Hepatocyte (in vitro differentiated cells): ENCODE data around the gene NUDT11. TPM values are rescaled to one million over a fixed set of nuclear protein-coding genes. Genes with fewer than 3 reads are reported as not detected.
"Not testable (repeated sequence)": the region's sequence is repeated elsewhere in the genome, so short reads cannot be mapped to it uniquely, and the experiment has no call there.

Experiments used
- DNase-seq: peaks from one replicate; pipeline ENCODE4 v3.0.0-alpha.2; 2016; ENCODE audit warnings: low spot score
- H2AFZ ChIP-seq: fragments of 200-600 bp; sonication (generic); 2 replicates; pipeline ENCODE4 v1.6.0; 2016; ENCODE audit warnings: antibody characterized with exemption, mild to moderate bottlenecking
- H3K27ac ChIP-seq: fragments of 200-600 bp; sonication (generic); 2 replicates; pipeline ENCODE4 v1.5.1; 2016; ENCODE audit warnings: mild to moderate bottlenecking
- H3K27me3 ChIP-seq: fragments of 200-600 bp; sonication (generic); 2 replicates; pipeline ENCODE4 v1.6.1; 2016
- H3K36me3 ChIP-seq: fragments of 200-600 bp; sonication (generic); replicated peaks from 2 replicates; pipeline ENCODE4 v1.5.1; 2016; ENCODE audit warnings: low read depth; ENCODE audit not compliant: insufficient read depth
- H3K4me1 ChIP-seq: fragments of 200-600 bp; sonication (generic); 2 replicates; pipeline ENCODE4 v1.5.1; 2016; ENCODE audit warnings: mild to moderate bottlenecking, moderate library complexity; ENCODE audit not compliant: insufficient read depth
- H3K4me2 ChIP-seq: fragments of 200-600 bp; sonication (generic); 2 replicates; pipeline ENCODE4 v1.6.0; 2016
- H3K4me3 ChIP-seq: fragments of 200-600 bp; sonication (generic); 2 replicates; pipeline ENCODE4 v1.5.1; 2016; ENCODE audit warnings: mild to moderate bottlenecking
- H3K79me2 ChIP-seq: fragments of 200-600 bp; sonication (generic); 2 replicates; pipeline ENCODE4 v1.6.0; 2017; ENCODE audit warnings: mild to moderate bottlenecking
- H3K9me2 ChIP-seq: fragments of 200-600 bp; sonication (generic); replicated peaks from 2 replicates; pipeline ENCODE4 v1.6.0; 2017; ENCODE audit warnings: mild to moderate bottlenecking; ENCODE audit not compliant: insufficient read depth
- H3K9me3 ChIP-seq: fragments of 200-600 bp; sonication (generic); 2 replicates; pipeline ENCODE4 v1.5.1; 2016; ENCODE audit warnings: low read depth, mild to moderate bottlenecking
- H4K20me1 ChIP-seq: fragments of 200-600 bp; sonication (generic); 2 replicates; pipeline ENCODE4 v1.6.0; 2016; ENCODE audit warnings: mild to moderate bottlenecking; ENCODE audit not compliant: insufficient read depth, poor library complexity, severe bottlenecking
- CTCF ChIP-seq: fragments of 200-600 bp; sonication (generic); IDR thresholded peaks from 2 replicates; pipeline ENCODE4 v1.5.1; 2016; ENCODE audit warnings: antibody characterized with exemption, mild to moderate bottlenecking; ENCODE audit not compliant: poor library complexity
- EZH2 ChIP-seq: fragments of 200-600 bp; sonication (generic); IDR thresholded peaks from 2 replicates; pipeline ENCODE4 v1.6.1; 2016; ENCODE audit warnings: antibody characterized with exemption, mild to moderate bottlenecking, borderline replicate concordance
- EZH2phosphoT487 ChIP-seq: fragments of 200-600 bp; sonication (generic); IDR thresholded peaks from one replicate; pipeline ENCODE4 v1.6.1; 2018; ENCODE audit warnings: antibody characterized with exemption, mild to moderate bottlenecking, low read depth, moderate library complexity; ENCODE audit not compliant: unreplicated experiment, severe bottlenecking
- WGBS: methylation state at CpG from one replicate; pipeline ENCODE4 v1.1.6; 2016; ENCODE audit warnings: low lambda C conversion rate; ENCODE audit errors: missing lambda C conversion rate; 5-methylcytosine and 5-hydroxymethylcytosine counted together
- polyA plus RNA-seq: library from polyadenylated mRNA; unstranded; fragments of >200 nt; fragmentation: Nextera tagmentation; extraction: Ambion mirVana; gene quantifications from 2 replicates; pipeline ENCODE4 v1.2.1, GENCODE V29; 2016
- total RNA-seq: library from RNA; depleted of rRNA; stranded (reverse); fragments of >200 nt; gene quantifications from 2 replicates; pipeline ENCODE4 v1.2.3, GENCODE V29; 2014

Gene NUDT11
- total and polyA plus RNA-seq, 2 experiments from 2014 or later = 4.6 to 8.3 TPM

DNA sequence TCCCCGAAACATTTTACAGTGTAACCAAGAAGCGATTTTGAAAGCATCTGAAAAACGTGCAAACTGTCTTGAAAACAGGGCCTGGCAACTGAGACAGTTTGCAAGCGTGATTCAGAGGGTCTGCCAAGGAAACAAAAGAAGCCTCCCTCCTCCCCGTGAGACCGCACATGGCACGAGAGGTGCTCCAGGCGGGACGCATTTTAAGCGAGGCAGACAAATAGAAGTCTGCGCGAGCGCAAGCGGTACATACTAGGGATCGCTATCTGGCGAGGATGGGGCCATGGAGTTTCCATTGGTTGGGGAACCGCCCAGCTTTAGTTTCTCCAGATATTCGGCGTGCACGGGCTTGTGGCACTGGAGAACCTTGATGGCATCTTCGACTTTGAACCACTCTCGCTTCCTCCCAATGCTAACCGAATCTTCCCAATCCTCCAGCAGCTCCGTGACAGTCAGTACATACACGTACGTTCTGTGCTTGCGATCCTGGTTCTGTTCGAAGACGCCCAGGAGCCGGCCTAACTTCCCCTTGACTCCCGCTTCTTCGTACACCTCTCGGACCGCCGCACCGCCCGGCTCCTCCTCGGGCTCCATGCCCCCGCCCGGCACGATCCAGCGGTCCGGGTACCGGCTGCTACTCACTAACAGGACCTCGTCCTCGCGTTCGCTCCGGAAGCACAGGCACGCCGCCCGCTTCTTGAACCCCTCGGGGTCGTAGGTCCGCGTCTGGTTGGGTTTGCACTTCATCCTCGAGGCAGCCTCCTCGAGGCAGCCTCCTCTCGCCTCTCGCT lies 497 bp downstream of the NUDT11 start:
- H3K36me3 ChIP-seq, H3K27me3 ChIP-seq, H3K79me2 ChIP-seq, H3K9me3 ChIP-seq, H2AFZ ChIP-seq, H3K9me2 ChIP-seq, H4K20me1 ChIP-seq, H3K4me3 ChIP-seq, H3K4me1 ChIP-seq: not testable (repeated sequence)
- DNase-seq = peak; percentile 8
- peak; percentile 32 for TF ChIP-seq EZH2
- H3K27ac ChIP-seq = peak overlapping the region; percentile 62
- H3K4me2 ChIP-seq = peak overlapping the region; percentile 78
- WGBS = 36% methylated on average over 36 of the region's 60 CpGs

GRCh38 chrX:51494409-51494808 lies 2.0 kb downstream of the NUDT11 start:
- no peak for TF ChIP-seq EZH2phosphoT487
- peak; percentile 21 for TF ChIP-seq CTCF
- no peaks in the 10 kb centered on the region for H3K27me3 ChIP-seq
- H3K9me3 ChIP-seq = no peaks in the 10 kb centered on the region
- H2AFZ ChIP-seq = no peak overlapping the region
- H3K4me3 ChIP-seq = no peak overlapping the region
- H3K4me2 ChIP-seq = peak overlapping the region; percentile 78
- peaks cover 8% of the 10 kb centered on the region for H3K79me2 ChIP-seq
- no peak for DNase-seq
- no peaks in the 10 kb centered on the region for H3K36me3 ChIP-seq
- WGBS = 46% methylated on average over 4 of the region's 4 CpGs
- no peaks in the 10 kb centered on the region for H3K9me2 ChIP-seq
- H4K20me1 ChIP-seq = no peaks in the 10 kb centered on the region
- H3K27ac ChIP-seq = no peak overlapping the region
- H3K4me1 ChIP-seq = no peaks in the 10 kb centered on the region

DNA sequence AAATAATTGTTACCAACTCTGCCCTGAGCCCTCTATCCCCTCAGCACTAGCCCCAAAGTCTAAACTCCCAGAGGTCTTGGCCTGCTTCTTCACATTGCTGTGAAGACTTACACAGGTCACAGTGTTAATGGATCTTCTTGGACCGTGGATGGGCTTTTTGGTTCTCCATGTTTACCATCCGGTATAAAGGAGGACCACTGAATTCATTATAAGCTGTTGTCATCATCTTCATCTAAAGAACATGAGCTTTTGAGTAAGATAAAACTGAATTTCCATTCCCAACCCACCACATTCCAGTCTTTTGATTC lies 8.5 kb downstream of the NUDT11 start:
- Histone ChIP-seq H3K79me2 (peaks cover 2% of the 10 kb centered on the region), H3K27me3 (no peaks in the 10 kb centered on the region), H3K4me2 (no peak overlapping the region), H3K27ac (no peak overlapping the region), H2AFZ (no peak overlapping the region), H4K20me1 (no peaks in the 10 kb centered on the region), H3K4me1 (no peaks in the 10 kb centered on the region), H3K9me2 (no peaks in the 10 kb centered on the region), H3K36me3 (no peaks in the 10 kb centered on the region), H3K9me3 (no peaks in the 10 kb centered on the region), H3K4me3 (no peak overlapping the region)
- no peak for DNase-seq
- 84% methylated on average over 2 of the region's 2 CpGs for WGBS
- TF ChIP-seq CTCF (no peak), EZH2phosphoT487 (no peak), EZH2 (no peak)

DNA sequence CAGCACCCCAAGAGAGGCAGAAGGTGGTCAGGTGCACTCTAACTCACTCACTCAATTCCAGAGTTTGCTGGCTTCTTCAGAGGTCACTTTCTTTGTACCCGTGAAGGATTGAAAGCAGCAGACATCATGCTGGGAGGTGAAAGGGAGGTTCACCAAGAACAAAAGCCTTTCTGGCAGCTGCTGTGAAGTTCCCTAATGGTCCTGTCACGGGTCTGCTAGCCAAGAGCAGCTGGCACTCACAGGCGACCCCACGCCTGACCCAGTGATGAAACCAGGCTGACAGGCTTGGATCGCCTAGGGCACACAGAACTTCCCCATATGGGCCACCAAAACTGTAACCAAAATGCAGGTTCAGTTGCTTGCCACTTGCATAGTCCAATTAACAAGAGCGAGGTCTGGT lies 11.8 kb downstream of the NUDT11 start:
- TF ChIP-seq EZH2 = no peak
- TF ChIP-seq CTCF = no peak
- TF ChIP-seq EZH2phosphoT487 = no peak
- WGBS = 71% methylated on average over 6 of the region's 6 CpGs
- no peak for DNase-seq
- no peak overlapping the region for H2AFZ ChIP-seq
- no peaks in the 10 kb centered on the region for H3K9me3 ChIP-seq
- no peaks in the 10 kb centered on the region for H3K79me2 ChIP-seq
- no peaks in the 10 kb centered on the region for H3K36me3 ChIP-seq
- no peaks in the 10 kb centered on the region for H3K27me3 ChIP-seq
- H3K9me2 ChIP-seq = no peaks in the 10 kb centered on the region
- H3K4me3 ChIP-seq = no peak overlapping the region
- no peak overlapping the region for H3K4me2 ChIP-seq
- no peaks in the 10 kb centered on the region for H3K4me1 ChIP-seq
- no peak overlapping the region for H3K27ac ChIP-seq
- H4K20me1 ChIP-seq = no peaks in the 10 kb centered on the region

- H3K9me2 ChIP-seq, H4K20me1 ChIP-seq, H3K9me3 ChIP-seq, H3K27ac ChIP-seq, H2AFZ ChIP-seq, H3K4me3 ChIP-seq, H3K27me3 ChIP-seq, H3K36me3 ChIP-seq, H3K79me2 ChIP-seq, H3K4me1 ChIP-seq, H3K4me2 ChIP-seq, DNase-seq: not testable (repeated sequence)
- WGBS = 76% methylated on average over 5 of the region's 5 CpGs
These were observed 14.0 kb downstream of the NUDT11 start for GRCh38 chrX:51482411-51482810.
